HG02763 (cell line): ENCODE data around the gene CRKL.
"Not testable (repeated sequence)": the region's sequence is repeated elsewhere in the genome, so short reads cannot be mapped to it uniquely, and the experiment has no call there.

ENCODE experiments used
- ATAC-seq: cut with Tn5 transposase; IDR thresholded peaks from one replicate; pipeline ENCODE4 v1.9.1; 2021; ENCODE audit warnings: mild to moderate bottlenecking, moderate library complexity; ENCODE audit not compliant: unreplicated experiment

The CRKL gene

DNA sequence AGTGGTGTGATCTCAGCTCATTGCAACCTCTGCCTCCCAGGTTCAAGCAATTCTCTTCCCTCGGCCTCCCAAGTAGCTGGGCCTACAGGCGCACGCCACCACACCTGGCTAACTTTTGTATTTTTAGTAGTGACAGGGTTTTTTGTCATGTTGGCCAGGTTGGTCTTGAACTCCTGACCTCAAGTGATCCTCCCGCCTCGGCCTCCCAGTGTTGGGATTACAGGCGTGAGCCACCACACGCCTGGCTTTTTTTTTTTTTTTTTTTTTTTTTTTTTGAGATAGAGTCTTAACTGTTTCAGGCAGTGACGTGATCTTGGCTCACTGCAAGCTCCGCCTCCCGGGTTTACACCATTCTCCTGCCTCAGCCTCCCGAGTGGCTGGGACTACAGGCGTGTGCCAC, 13.2 kb downstream of the CRKL start:
- ATAC-seq: not testable (repeated sequence)

DNA sequence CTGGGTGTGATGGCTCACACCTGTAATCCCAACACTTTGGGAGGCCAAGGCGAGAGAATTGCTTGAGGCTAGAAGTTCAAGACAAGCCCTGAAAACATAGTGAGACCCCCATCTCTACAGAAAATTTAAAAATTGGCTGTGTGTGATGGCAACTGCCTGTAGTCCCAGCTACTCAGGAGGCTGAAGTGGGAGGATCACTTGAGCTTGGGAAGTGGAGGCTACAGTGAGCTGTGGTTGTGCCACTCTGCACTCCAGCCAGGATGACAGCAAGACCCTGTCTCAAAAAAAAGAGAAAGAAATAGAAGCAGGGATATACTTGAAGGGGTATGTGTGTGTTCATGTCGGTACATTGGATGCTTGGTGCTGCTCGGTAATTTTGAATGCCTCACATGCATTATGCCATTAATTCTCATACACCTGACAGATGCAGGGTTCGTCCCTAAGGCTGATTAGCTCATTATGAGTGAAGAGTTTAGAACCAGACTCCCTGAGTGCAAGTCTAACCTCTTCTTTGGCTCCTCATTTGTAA, 14.0 kb downstream of the CRKL start:
- ATAC-seq: no peak

DNA sequence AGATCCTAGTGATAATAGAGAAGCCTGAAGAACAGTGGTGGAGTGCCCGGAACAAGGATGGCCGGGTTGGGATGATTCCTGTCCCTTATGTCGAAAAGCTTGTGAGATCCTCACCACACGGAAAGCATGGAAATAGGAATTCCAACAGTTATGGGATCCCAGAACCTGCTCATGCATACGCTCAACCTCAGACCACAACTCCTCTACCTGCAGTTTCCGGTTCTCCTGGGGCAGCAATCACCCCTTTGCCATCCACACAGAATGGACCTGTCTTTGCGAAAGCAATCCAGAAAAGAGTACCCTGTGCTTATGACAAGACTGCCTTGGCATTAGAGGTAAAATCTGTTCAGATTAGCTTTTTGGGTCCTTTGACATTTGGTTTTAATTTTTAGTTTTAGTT, 16.7 kb downstream of the CRKL start:
- ATAC-seq: no peak

DNA sequence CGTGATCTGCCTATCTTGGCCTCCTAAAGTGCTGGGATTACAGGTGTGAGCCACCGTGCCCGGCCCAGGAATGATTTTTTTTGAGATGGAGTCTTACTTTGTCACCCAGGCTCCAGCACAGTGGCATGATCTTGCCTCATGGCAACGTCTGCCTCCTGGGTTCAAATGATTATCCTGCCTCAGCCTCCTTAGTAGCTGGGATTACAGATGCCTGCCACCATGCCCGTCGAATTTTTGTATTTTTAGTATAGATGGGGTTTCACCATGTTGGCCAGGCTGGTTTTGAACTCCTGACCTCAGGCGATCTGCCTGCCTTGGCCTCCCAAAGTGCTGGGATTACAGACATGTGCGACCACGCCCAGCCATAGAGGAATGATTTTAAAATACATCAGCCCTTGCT, 17.8 kb downstream of the CRKL start:
- ATAC-seq: not testable (repeated sequence)

DNA sequence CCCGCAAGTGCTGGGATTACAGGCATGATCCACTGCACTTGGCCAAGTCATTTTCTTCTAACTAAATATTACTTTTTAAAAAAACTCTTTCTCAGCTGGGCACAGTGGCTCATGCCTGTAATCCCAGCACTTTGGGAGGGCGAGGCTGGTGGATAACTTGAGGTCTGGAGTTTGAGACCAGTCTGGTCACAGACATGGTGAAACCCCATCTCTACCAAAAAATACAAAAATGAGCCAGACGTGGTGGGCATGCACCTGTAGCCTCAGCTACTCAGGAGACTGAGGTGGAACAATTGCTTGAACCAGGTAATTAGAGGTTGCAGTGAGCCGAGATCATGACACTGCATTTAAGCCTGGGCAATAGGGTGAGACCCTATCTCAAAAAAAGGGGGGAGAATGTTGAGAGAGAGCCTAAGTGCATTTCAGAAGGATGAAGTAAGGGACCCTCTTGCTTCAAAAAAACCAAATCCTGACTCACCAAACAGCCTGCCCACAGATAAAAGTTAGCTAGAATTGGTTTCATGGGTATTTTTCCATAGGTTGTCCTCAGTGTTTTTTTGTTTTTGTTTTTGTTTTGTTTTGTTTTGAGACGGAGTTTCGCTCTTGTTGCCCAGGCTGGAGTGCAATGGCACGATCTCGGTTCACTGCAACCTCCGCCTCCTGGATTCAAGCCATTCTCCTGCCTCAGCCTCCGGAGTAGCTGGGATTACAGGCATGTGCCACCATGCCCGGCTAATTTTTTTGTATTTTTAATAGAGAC, 18.8 kb downstream of the CRKL start:
- ATAC-seq: not testable (repeated sequence)

DNA sequence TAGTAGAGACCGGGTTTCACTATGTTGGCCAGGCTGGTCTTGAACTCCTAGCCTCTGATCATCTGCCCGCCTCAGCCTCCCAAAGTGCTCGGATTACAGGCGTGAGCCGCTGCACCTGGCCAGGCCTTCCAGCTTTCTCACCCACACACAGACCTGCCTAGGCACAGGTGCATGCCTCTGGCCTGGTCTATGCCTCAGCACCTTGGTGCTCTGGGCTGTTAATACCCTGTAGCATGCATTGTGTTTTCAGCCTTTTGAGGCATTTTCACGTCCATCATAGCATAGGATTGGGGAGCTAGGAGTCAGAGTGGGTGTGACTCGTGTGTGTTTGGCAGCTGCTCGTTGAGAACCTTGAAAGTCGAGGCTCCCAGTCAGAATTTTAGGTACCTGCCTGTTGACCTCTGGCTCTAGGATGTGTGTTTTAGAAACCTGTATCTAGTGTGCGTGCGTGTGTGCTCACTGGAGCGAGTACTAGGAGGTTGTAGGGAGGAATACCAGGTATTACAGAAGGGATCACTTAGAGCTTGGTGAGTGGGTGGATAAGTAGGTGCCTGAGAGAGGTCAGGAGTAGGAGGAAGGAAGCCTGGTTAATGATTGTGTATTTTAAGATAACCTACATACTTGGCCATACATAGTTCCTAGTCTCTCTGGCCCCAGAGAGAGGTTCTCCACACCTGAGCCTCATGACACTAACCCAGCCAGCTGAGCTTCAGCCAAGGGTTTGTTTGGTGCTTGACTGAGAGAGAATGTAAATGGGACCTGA, 20.0 kb downstream of the CRKL start:
- ATAC-seq: no peak

DNA sequence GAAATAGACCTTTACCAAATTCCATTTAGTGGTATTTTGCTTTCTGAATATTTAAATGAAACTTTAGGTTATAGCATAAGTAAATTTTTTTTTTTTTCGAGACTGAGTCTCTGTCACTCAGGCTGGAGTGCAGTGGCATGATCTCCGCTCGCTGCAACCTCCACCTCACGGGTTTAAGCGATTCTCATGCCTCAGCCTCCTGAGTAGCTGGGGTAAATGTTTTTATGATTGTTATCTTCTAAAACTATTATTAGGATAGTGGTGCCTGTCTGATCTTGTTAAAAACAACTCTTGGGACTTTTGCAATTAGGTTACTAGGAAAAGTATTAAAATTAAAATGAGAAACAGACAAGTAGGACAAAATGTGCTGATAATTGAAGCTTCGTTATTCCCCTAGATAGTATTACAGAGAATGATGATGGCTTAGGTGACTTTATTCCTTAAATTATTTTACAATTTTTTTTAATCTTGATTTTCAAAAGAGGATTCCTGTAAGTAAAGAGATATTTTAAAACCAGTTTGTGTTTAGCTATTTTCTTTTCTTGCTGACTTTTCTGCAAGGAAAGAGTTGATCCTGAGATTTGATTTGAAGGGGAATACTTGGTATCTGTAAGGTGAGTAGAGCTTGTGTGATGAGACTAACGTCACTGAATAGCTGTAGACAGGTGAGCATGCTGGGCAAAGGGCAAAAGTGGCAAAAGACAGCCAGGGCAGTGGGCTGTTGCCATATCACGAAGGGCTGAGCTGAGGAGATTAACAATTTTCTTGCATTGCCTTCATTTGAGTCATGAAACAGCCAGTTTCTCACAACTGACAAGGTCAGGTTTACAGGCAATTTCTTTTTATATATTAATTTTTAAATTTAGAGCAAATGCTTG, 20.8 kb downstream of the CRKL start:
- no peak for ATAC-seq

DNA sequence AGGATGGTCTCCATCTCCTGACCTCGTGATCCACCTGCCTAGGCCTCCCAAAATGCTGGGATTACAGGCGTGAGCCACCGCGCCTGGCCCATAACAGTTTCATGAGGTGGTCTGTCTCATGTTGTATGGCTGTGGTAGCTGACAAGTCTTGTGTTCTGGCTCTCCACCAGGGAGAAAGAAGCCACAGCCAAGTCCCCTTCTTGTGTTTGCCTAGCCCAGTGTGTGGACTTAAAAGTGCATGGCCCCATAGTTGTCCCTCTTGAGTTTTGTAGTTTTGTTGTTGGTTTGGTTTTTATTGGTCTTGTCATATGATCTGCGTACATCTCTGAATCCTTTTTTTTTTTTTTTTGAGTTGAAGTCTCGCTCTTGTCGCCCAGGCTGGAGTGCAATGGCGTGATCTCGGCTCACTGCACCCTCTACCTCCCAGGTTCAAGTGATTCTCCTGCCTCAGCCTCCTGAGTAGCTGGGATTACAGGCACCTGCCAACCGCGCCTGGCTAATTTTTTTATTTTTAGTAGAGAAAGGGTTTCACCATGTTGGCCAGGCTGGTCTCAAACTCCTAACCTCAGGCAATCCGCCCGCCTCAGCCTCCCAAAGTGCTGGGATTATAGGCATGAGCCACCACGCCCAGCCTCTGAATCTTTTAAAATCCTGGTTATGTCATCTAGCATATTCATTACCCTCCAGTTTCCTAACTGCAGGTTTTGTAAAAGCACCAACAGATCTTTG, 22.4 kb downstream of the CRKL start:
- ATAC-seq: not testable (repeated sequence)

DNA sequence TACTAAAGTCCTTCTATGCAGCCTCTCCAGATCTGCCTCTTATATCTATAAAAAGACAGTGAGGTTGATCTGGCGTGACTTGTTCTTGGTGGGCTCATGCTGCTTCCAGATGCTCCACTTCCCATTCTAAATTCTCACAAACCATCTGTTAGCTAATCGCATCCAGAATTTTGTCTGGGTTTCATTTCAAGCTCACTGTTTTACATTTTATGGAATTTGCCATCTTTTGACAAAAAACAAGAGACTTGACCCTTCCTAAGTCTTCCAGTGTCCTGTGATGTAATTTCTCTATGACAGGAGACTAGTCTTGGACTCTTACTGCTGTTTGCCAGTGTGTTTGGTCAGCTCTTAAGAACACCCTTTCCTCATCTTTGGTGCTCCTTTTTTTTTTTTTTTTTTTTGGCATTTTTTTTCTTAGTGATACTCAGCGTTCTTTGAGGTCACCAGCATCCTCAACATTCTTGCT, 23.0 kb downstream of the CRKL start:
- no peak for ATAC-seq

DNA sequence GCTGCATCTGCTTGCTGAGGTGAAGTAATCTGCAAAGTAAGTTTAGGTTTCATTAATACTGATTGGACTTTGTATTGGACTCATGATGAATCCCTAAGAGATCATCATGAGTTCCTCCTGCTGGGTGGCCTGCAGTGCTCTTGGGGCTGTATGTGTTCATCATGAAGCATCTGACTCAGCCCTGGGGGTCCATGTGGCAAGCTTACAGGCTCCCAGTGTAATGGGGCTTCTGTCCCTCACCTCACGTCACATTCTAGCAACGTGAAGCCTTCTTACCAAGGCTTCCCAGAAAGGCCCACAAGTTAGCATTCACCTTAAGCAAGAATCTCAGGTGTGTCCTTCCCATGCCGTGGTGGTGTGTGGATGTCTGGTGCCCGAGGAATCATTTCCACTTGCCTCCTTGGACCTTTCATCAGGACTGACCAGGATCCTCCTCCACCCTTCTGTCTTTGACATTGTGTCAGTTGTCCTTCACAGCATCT, 23.7 kb downstream of the CRKL start:
- no peak for ATAC-seq

DNA sequence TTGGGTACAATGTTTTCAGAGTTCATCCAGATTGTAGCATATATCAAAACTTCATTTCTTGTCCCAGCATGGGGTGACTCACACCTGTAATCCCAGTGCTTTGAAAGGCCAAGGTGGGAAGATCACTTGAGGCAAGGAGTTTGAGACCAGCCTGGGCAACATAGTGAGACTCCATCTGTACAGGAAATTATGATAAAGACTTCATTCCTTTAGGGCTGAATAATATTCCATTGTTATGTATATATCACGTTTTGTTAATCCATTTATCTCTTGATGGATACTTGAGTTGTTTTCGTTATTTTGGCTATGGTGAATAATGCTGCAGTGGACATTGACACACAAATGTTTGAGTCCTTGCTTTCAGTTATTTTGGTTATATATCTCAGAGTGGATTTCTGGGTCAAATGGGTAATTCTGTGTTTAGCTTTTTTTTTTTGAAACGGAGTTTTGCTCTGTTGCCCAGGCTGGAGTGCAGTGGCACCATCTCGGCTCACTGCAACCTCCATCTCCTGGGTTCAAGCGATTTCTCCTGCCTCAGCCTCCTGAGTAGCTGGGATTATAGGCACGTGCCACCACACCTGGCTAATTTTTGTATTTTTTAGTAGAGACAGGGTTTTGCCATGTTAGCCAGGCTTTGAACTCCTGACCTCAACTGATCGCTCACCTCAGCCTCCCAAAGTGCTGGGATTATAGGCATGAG, 25.1 kb downstream of the CRKL start:
- not testable (repeated sequence) for ATAC-seq

DNA sequence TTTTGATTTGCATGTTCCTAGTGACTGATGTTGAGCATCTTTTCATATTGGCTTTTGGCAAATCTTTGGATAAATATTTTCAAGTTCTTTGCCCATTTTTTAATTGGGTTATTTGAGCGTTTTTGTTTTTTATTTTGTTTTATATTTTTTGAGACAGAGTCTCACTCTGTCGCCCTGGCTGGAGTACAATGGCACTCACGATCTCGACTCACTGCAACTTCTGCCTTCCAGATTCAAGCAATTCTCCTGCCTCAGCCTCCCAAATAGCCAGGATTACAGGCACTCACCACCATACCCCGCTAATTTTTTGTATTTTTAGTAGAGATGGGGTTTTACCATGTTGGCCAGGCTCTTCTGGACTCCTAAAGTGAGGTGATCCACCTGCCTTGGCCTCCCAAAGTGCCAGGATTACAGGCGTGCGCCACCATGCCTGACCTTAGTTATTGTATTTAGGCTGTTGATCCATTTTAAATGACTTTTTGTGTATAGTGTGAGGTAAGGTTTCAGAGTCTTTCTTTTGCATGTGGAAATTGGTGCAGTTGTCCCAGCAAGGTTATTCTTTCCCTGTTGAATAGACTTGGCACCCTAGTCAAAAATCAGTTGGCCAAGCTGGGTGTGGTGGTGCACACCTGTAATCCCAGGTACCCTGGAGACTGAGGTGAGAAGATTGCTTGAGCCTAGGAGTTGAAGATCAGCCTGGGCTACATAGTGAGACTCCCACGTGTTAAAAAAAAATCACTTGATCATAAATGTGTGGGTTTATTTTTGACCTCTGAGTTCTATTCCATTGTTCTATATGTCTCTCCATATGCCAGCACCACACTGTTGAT, 26.1 kb downstream of the CRKL start:
- no peak for ATAC-seq

DNA sequence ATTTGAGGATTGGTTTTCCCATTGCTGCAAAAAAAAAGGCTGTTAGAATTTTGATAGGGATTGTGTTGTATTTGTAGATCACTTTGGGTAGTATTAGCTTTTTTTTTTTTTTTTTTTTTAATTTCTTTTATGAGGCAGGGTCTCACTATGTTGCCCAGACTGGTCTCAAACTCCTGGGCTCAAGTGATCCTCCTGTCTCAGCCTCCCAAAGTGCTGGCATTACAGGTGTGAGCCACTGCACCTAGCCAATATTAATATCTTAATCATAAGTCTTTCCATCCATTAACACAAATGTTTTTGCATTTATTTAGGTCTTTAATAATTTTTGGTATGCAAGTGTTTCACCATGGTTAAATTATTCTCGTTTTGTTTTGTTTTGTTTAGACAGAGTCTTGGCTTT, 26.8 kb downstream of the CRKL start:
- ATAC-seq: no peak

DNA sequence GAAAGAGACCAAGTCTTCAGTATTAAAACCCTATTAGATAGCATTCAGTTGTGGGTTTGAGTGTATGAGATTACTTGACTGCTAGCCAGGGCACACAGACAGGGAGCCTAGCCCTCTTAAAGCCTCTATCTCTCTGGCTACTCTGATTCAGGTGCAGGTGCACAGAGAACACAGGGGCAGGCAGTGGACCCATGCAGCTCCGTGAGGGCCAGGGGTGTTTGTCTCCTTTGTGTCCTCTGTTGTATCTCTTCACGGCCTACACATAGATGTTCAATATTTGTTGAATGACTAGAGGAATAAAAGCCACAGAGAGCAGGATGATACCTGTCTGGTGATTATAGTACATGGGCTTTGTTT, 28.3 kb downstream of the CRKL start:
- no peak for ATAC-seq

DNA sequence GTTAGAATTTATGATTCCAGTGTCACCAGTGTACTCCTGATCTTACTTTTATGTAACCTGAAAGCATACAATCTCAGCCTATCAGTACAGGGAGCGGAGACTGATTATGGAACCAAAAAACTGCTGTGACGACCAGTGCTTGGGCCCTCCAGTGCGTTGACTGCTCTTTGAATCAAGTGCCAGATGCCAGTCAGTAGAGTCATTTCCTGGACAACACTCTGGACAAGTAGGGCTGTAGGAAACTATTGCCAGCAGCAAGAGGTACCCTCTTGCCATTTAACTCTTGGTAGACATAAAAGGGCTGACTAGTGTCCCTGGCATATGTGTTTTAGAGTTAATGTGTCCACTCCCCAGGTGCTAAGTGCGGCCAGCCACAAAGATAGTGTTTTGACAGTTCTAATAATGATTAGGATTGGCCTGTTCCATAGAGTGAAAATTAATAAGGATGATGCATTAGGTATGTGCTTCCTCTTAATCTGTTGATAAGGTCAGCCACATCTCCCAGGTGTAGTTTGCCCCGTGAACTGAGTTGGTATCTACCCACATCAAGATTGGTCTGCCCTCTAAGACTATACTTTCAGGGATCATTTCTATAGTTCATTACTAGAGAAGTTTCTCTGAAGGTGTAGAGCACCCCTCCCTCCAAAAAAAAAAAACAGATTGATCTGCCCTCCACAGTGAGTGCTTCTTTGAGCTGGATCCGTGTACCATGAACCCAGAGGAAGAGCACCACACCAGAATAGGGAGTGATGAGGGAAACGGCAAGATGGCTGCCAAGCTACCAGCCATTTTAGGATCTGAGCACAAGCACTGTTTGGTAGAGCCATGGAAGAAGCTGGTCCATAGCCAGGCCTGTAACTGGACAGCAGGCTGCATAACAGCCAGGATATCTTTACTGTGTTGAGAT, 29.1 kb downstream of the CRKL start:
- no peak for ATAC-seq

DNA sequence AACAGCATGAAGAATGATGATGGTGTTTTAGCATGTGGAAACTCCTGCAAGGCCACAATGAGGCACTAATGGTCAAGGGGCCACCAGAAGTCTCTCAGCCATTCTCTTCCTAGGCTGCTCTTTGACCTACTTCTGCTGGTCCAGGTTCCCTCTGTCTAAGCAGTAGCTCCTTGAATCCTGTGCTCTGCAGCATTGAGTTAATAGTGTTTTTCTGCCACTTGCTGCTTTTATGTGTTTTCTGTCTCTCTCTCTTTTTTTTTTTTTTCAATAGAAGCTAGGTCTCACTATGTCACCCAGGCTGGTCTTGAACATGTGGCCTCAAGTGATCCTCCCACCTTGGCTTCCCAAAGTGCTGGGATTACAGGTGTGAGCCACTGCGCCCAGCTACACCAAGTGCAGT, 29.8 kb downstream of the CRKL start:
- ATAC-seq: no peak

DNA sequence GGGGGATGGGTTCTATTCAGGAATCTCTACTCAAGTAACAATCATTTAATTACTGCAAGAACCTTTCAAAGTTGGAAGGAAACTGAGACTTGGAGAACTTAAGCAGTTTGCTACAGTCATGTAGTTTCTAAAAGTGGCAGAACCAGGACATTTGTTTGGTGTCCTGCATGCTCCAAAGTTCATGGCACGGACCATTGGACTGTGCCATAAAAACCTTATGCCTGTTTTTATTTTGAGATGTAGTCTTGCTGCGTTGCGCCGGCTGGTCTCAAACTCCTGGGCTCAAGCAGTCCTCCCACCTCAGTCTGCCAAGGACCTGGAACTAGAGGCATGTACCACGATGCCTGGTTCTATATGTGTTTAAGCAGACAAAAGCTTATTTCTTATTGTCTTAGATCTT, 31.2 kb downstream of the CRKL start:
- ATAC-seq: no peak

DNA sequence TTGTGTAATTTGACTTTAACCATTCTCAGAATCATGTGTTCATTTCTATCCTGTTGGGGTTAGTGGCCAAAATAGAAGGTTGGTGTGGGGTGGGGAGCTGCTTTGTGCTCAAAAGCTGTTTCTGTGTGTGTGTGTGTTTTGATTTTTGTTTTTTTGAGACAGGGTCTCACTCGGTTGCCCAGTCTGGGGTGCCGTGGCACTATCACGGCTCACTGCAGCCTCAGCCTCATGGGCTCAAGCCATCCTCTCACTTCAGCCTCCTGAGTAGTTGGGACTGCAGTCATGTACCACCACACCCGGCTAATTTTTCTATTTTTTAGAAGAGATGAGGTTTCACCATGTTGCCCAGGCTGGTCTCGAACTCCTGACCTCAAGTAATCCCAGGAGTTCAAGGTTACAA, 31.8 kb downstream of the CRKL start:
- no peak for ATAC-seq
